ENCODE data around the gene KIF3C. TPM values are rescaled to one million over a fixed set of nuclear protein-coding genes. Genes with fewer than 3 reads are reported as not detected.
A peak's percentile ranks its signal among the peaks of the same experiment; 100 is the strongest.
"Not testable (repeated sequence)": the region's sequence is repeated elsewhere in the genome, so short reads cannot be mapped to it uniquely, and the experiment has no call there.

KIF3C gene
- total RNA-seq, 2 donors from 2014 or later, result 8.7 to 18.8 TPM

- no peak for TF ChIP-seq CTCF (IDR thresholded peaks at IDR 0.05)
- H3K36me3 ChIP-seq, result no peaks in the 10 kb centered on the region
- no peak overlapping the region for H3K4me3 ChIP-seq
- H3K27ac ChIP-seq, result peak overlapping the region; percentile 52 to 64
- peaks cover 8 to 37% of the 10 kb centered on the region in 2 donors for H3K4me1 ChIP-seq (ENCODE audit: control insufficient read depth in 1 of 2, low read depth in 2 of 2)
- ATAC-seq (ENCODE audit: insufficient number of reproducible peaks, low FRiP score, low read depth), result peak; percentile 51
- H3K9me3 ChIP-seq, result no peaks in the 10 kb centered on the region
- peak; percentile 55 for DNase-seq (ENCODE audit: low spot score)
- H3K27me3 ChIP-seq (replicated peaks; ENCODE audit: insufficient read depth), result no peaks in the 10 kb centered on the region
These were observed 36.1 kb upstream of the KIF3C start for GRCh38 chr2:26018184-26019055.

- Histone ChIP-seq H3K27ac (peak overlapping the region; percentile 52 to 64), H3K4me3 (no peak overlapping the region), H3K9me3 (no peaks in the 10 kb centered on the region), H3K36me3 (no peaks in the 10 kb centered on the region), H3K27me3 (replicated peaks; ENCODE audit: insufficient read depth) (no peaks in the 10 kb centered on the region), H3K4me1 (ENCODE audit: control insufficient read depth in 1 of 2, low read depth in 2 of 2) (peaks cover 8 to 38% of the 10 kb centered on the region in 2 donors)
- ATAC-seq (ENCODE audit: insufficient number of reproducible peaks, low FRiP score, low read depth) (no peak), DNase-seq (ENCODE audit: low spot score) (no peak)
- TF ChIP-seq CTCF (IDR thresholded peaks at IDR 0.05), result no peak
These were observed 35.3 kb upstream of the KIF3C start for GRCh38 chr2:26017464-26018183.

GRCh38 chr2:26016706-26017045 lies 34.4 kb upstream of the KIF3C start:
- not testable (repeated sequence) for DNase-seq (ENCODE audit: low spot score); H3K27me3 ChIP-seq (replicated peaks; ENCODE audit: insufficient read depth); H3K9me3 ChIP-seq; H3K36me3 ChIP-seq; ATAC-seq (ENCODE audit: insufficient number of reproducible peaks, low FRiP score, low read depth)
- peaks cover 8 to 48% of the 10 kb centered on the region in 2 donors for H3K4me1 ChIP-seq (ENCODE audit: control insufficient read depth in 1 of 2, low read depth in 2 of 2)
- peak overlapping the region; percentile 38 for H3K4me3 ChIP-seq
- H3K27ac ChIP-seq, result peak overlapping the region; percentile 59 to 66

GRCh38 chr2:26016012-26016705 lies 33.9 kb upstream of the KIF3C start:
- Histone ChIP-seq H3K36me3 (no peaks in the 10 kb centered on the region), H3K9me3 (no peaks in the 10 kb centered on the region), H3K4me3 (peak overlapping the region; percentile 38), H3K27ac (peak overlapping the region; percentile 59 to 66), H3K4me1 (ENCODE audit: control insufficient read depth in 1 of 2, low read depth in 2 of 2) (peaks cover 8 to 48% of the 10 kb centered on the region in 2 donors), H3K27me3 (replicated peaks; ENCODE audit: insufficient read depth) (no peaks in the 10 kb centered on the region)
- no peak for TF ChIP-seq CTCF (IDR thresholded peaks at IDR 0.05)
- DNase-seq (ENCODE audit: low spot score), result no peak
- no peak for ATAC-seq (ENCODE audit: insufficient number of reproducible peaks, low FRiP score, low read depth)

- DNase-seq (ENCODE audit: low spot score) (no peak), ATAC-seq (ENCODE audit: insufficient number of reproducible peaks, low FRiP score, low read depth) (no peak)
- H3K27ac ChIP-seq, result no peak overlapping the region
- no peaks in the 10 kb centered on the region for H3K36me3 ChIP-seq
- H3K4me1 ChIP-seq (ENCODE audit: control insufficient read depth in 1 of 2, low read depth in 2 of 2), result peaks cover 8 to 45% of the 10 kb centered on the region in 2 donors
- H3K9me3 ChIP-seq, result no peaks in the 10 kb centered on the region
- TF ChIP-seq CTCF (IDR thresholded peaks at IDR 0.05), result no peak
- H3K27me3 ChIP-seq (replicated peaks; ENCODE audit: insufficient read depth), result no peaks in the 10 kb centered on the region
- no peak overlapping the region for H3K4me3 ChIP-seq
These were observed 31.4 kb upstream of the KIF3C start for GRCh38 chr2:26013668-26014067.

Measured in thoracic aorta (tissue), 2 donors.